ENCODE data around the gene TNMD. TPM values are rescaled to one million over a fixed set of nuclear protein-coding genes. Genes with fewer than 3 reads are reported as not detected.

TNMD gene
- total RNA-seq, 1 experiment from 2014 or later = not detected

DNA sequence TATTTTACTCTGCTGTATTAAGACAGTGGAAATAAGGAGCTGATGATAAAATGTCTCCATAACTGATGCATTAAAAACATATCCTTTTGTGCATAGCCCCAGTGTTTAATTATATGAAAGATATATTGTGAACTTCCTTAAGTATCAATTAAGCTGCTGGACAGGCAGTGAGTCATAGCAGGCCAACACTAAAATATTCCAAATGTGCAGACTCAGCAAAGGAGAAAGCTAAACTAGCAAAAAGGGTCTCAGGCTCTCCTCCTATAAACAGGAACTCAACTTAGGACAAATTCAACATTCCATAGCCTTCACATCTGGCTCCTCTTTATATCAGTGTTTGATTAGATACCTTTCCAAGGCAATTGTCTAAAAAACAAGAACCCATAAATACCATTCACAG lies 15.6 kb downstream of the TNMD start:
- Histone ChIP-seq H4K20me1 (ENCODE audit: insufficient read depth) (no peaks in the 10 kb centered on the region), H3K4me3 (replicated peaks in 1 of 2; ENCODE audit: low read depth in 1 of 2, low read length in 2 of 2) (no peak overlapping the region), H3K4me1 (ENCODE audit: control insufficient read depth in 1 of 2, insufficient read depth in 2 of 2, low read length in 2 of 2) (no peaks in the 10 kb centered on the region), H3K36me3 (ENCODE audit: control insufficient read depth in 1 of 2, insufficient read depth in 2 of 2, low read length in 2 of 2) (no peaks in the 10 kb centered on the region), H3K27ac (ENCODE audit: low read depth, low read length) (no peak overlapping the region), H3K9ac (ENCODE audit: low read length) (no peak overlapping the region), H3K27me3 (ENCODE audit: insufficient read depth, low read length) (0 out of 2 replicates have a peak, but pooled peaks cover 4% of the 10 kb centered on the region), H2AFZ (ENCODE audit: low read depth, low read length, poor library complexity, severe bottlenecking) (no peak overlapping the region), H3K9me3 (ENCODE audit: control insufficient read depth in 1 of 2, insufficient read depth in 1 of 2, low read depth in 1 of 2, low read length in 2 of 2) (no peaks in the 10 kb centered on the region), H3K9me2 (ENCODE audit: insufficient read depth) (no peaks in the 10 kb centered on the region), H3K4me2 (ENCODE audit: low read length) (no peak overlapping the region), H3K79me2 (ENCODE audit: insufficient read depth, low read length) (no peaks in the 10 kb centered on the region)
- DNase-seq (ENCODE audit: low read depth, low spot score) = no peak
- ChIA-PET CTCF (interaction anchor here (0.7 to 1.1 kb wide), 2 partner anchors 9 to 15 kb away, joined by 3 read pairs; no protein-coding TSS in a partner anchor), RAD21 (ENCODE audit: low non-redundant PET in 1 of 2, low total read pairs in 2 of 2, uncharacterized antibody in 2 of 2, unreplicated experiment in 2 of 2) (no interaction called here), POLR2A (no interaction called here)
- BruUV-seq (replicated peaks) = no TSS peak
- intact Hi-C loops (cut with micrococcal nuclease) = no loop called here
- no peak for ATAC-seq
- TF ChIP-seq EGR1 (IDR thresholded peaks at IDR 0.05; ENCODE audit: low read depth) = no peak
- no peak for TF ChIP-seq ELF1 (IDR thresholded peaks at IDR 0.05; ENCODE audit: borderline replicate concordance, low read depth)
- TF ChIP-seq, protein P1, sequence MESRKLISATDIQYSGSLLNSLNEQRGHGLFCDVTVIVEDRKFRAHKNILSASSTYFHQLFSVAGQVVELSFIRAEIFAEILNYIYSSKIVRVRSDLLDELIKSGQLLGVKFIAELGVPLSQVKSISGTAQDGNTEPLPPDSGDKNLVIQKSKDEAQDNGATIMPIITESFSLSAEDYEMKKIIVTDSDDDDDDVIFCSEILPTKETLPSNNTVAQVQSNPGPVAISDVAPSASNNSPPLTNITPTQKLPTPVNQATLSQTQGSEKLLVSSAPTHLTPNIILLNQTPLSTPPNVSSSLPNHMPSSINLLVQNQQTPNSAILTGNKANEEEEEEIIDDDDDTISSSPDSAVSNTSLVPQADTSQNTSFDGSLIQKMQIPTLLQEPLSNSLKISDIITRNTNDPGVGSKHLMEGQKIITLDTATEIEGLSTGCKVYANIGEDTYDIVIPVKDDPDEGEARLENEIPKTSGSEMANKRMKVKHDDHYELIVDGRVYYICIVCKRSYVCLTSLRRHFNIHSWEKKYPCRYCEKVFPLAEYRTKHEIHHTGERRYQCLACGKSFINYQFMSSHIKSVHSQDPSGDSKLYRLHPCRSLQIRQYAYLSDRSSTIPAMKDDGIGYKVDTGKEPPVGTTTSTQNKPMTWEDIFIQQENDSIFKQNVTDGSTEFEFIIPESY (IDR thresholded peaks at IDR 0.05; ENCODE audit: extremely low read depth, insufficient replicate concordance, low read length) = no peak

GRCh38 chrX:100600758-100601157 lies 16.0 kb downstream of the TNMD start:
- Histone ChIP-seq H3K27me3 (ENCODE audit: insufficient read depth, low read length) (0 out of 2 replicates have a peak, but pooled peaks cover 4% of the 10 kb centered on the region), H3K4me1 (ENCODE audit: control insufficient read depth in 1 of 2, insufficient read depth in 2 of 2, low read length in 2 of 2) (no peaks in the 10 kb centered on the region), H3K36me3 (ENCODE audit: control insufficient read depth in 1 of 2, insufficient read depth in 2 of 2, low read length in 2 of 2) (no peaks in the 10 kb centered on the region), H2AFZ (ENCODE audit: low read depth, low read length, poor library complexity, severe bottlenecking) (no peak overlapping the region), H3K4me2 (ENCODE audit: low read length) (no peak overlapping the region), H3K9me2 (ENCODE audit: insufficient read depth) (no peaks in the 10 kb centered on the region), H3K4me3 (replicated peaks in 1 of 2; ENCODE audit: low read depth in 1 of 2, low read length in 2 of 2) (no peak overlapping the region), H3K9ac (ENCODE audit: low read length) (no peak overlapping the region), H3K27ac (ENCODE audit: low read depth, low read length) (no peak overlapping the region), H3K9me3 (ENCODE audit: control insufficient read depth in 1 of 2, insufficient read depth in 1 of 2, low read depth in 1 of 2, low read length in 2 of 2) (no peaks in the 10 kb centered on the region), H4K20me1 (ENCODE audit: insufficient read depth) (no peaks in the 10 kb centered on the region), H3K79me2 (ENCODE audit: insufficient read depth, low read length) (no peaks in the 10 kb centered on the region)
- intact Hi-C loops (cut with micrococcal nuclease) = no loop called here
- ChIA-PET RAD21 (ENCODE audit: low non-redundant PET in 1 of 2, low total read pairs in 2 of 2, uncharacterized antibody in 2 of 2, unreplicated experiment in 2 of 2) (no interaction called here), CTCF (interaction anchor here (0.7 to 1.1 kb wide), 2 partner anchors 8 to 14 kb away, joined by 3 read pairs; no protein-coding TSS in a partner anchor), POLR2A (no interaction called here)
- no TSS peak for BruUV-seq (replicated peaks)
- no peak for TF ChIP-seq POLR2A (IDR thresholded peaks at IDR 0.05; ENCODE audit: borderline replicate concordance, extremely low read depth, insufficient read depth, insufficient read length)
- TF ChIP-seq MAX (IDR thresholded peaks at IDR 0.05) = no peak
- TF ChIP-seq CBX3 (IDR thresholded peaks at IDR 0.05; ENCODE audit: low read depth) = no peak
- DNase-seq (ENCODE audit: low read depth, low spot score) (no peak), ATAC-seq (no peak)
